GM19193 (cell line): Measurements from ENCODE around the gene TGFBR2.

Source experiments
- POLR2A ChIP-seq: IDR thresholded peaks from 4 replicates; pipeline ENCODE4 v1.6.1; 2011; ENCODE audit not compliant: insufficient read depth, insufficient read length; ENCODE audit errors: extremely low read depth

Gene TGFBR2

GRCh38 chr3:30692498-30693130 is 86.2 kb downstream of the TGFBR2 start:
- TF ChIP-seq POLR2A: no peak

GRCh38 chr3:30693470-30694120 is 87.2 kb downstream of the TGFBR2 start:
- no peak for TF ChIP-seq POLR2A

- TF ChIP-seq POLR2A: no peak
These were observed 87.7 kb downstream of the TGFBR2 start for GRCh38 chr3:30694148-30694547.

- no peak for TF ChIP-seq POLR2A
These were observed 88.3 kb downstream of the TGFBR2 start for GRCh38 chr3:30694668-30695067.

GRCh38 chr3:30695302-30696061 is 89.1 kb downstream of the TGFBR2 start:
- no peak for TF ChIP-seq POLR2A

- no peak for TF ChIP-seq POLR2A
These were observed 90.0 kb downstream of the TGFBR2 start for GRCh38 chr3:30696403-30696819.

GRCh38 chr3:30696896-30697295 is 90.5 kb downstream of the TGFBR2 start:
- TF ChIP-seq POLR2A: no peak

GRCh38 chr3:30698549-30698948 is 92.1 kb downstream of the TGFBR2 start:
- no peak for TF ChIP-seq POLR2A

GRCh38 chr3:30699927-30700326 is 93.5 kb downstream of the TGFBR2 start:
- no peak for TF ChIP-seq POLR2A

- no peak for TF ChIP-seq POLR2A
These were observed 94.4 kb downstream of the TGFBR2 start for GRCh38 chr3:30700702-30701321.

- TF ChIP-seq POLR2A: no peak
These were observed 95.8 kb downstream of the TGFBR2 start for GRCh38 chr3:30702038-30702827.

GRCh38 chr3:30702828-30703397 is 96.5 kb downstream of the TGFBR2 start:
- no peak for TF ChIP-seq POLR2A

GRCh38 chr3:30704931-30705890 is 98.8 kb downstream of the TGFBR2 start:
- no peak for TF ChIP-seq POLR2A
